Prostate gland (tissue), 2 donors: ENCODE measurements around the gene MAGI2.

ENCODE experiments used
- POLR2AphosphoS5 ChIP-seq: sonication (generic); formaldehyde crosslinking; IDR thresholded peaks from one replicate; pipeline ENCODE4 v1.6.1; 2017; ENCODE audit warnings: antibody characterized with exemption
- TF ChIP-seq, protein P1 (sequence below), 4 experiments: fragments of 200-600 bp in 2 of 4; fragments of 450-650 bp in 2 of 4; sonication (generic) in 2 of 4; IDR thresholded peaks; 1 replicate in 3 of 4; 2 replicates in 1 of 4; pipeline ENCODE4 v1.5.1; 2016 to 2019; ENCODE audit warnings: antibody characterized with exemption in 4 of 4, mild to moderate bottlenecking in 2 of 4, moderate library complexity in 2 of 4

DNA sequence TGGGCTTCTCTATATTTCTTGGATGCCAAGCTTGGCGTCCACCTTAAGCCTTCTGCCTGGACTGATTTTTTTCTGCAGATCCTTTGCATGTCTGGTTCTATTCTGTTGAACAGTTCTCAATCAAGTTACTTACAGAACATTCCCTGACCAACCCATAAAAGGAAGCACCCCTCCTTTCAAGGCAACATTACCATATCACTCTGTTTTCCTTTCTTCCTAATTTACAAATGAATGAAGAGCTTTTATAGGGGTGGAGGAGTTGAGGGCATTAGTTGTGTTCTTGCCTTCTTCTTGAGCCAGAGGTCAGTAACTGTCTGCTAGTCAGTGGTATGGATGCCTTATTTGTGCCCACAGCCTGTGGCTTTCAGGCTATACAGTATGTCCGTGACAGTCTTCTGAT, 1293.9 kb downstream of the MAGI2 start:
- TF ChIP-seq POLR2AphosphoS5, result no peak
- TF ChIP-seq, protein P1, sequence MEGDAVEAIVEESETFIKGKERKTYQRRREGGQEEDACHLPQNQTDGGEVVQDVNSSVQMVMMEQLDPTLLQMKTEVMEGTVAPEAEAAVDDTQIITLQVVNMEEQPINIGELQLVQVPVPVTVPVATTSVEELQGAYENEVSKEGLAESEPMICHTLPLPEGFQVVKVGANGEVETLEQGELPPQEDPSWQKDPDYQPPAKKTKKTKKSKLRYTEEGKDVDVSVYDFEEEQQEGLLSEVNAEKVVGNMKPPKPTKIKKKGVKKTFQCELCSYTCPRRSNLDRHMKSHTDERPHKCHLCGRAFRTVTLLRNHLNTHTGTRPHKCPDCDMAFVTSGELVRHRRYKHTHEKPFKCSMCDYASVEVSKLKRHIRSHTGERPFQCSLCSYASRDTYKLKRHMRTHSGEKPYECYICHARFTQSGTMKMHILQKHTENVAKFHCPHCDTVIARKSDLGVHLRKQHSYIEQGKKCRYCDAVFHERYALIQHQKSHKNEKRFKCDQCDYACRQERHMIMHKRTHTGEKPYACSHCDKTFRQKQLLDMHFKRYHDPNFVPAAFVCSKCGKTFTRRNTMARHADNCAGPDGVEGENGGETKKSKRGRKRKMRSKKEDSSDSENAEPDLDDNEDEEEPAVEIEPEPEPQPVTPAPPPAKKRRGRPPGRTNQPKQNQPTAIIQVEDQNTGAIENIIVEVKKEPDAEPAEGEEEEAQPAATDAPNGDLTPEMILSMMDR (IDR thresholded peaks at IDR 0.05), result no peak
